GM23248 (cell line): Measurements from ENCODE around the gene TFF1.

ENCODE experiments used
- EZH2 ChIP-seq: fragments of 200-600 bp; sonication (generic); IDR thresholded peaks from 2 replicates; pipeline ENCODE4 v1.6.1; 2018; ENCODE audit warnings: antibody characterized with exemption, mild to moderate bottlenecking; ENCODE audit not compliant: insufficient read depth, poor library complexity, severe bottlenecking
- EZH2phosphoT487 ChIP-seq: fragments of 200-600 bp; sonication (generic); IDR thresholded peaks from 2 replicates; pipeline ENCODE4 v1.6.1; 2018; ENCODE audit warnings: antibody characterized with exemption, moderate library complexity, mild to moderate bottlenecking, low read depth; ENCODE audit not compliant: insufficient read depth

DNA sequence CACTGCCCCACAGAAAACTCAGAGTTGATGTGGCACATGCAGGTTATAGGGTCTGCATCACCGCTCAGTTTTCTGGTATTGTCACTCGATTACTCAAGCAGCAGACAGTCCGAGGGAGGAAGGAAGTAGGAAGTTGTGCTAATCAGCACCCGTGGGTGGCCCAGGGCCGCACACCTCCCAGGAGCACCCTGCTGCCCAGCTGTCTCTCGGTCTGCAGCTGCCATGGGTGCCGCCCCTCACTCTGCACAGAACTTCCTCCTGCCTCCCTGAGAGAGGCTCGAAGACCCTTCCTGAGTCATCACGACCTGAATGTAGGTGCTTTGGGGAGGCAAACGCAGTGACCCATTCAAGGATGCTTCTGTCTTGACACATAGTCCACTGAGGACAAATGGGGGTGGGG lies 47.0 kb downstream of the TFF1 start:
- TF ChIP-seq EZH2 (no peak), EZH2phosphoT487 (no peak)
